SK-N-SH treated with all-trans-retinoic acid at 6 μM for 48 hours (cell line): ENCODE measurements around the gene EXD3.

ENCODE experiments used
- ARNTL ChIP-seq: fragments of 450-650 bp; formaldehyde crosslinking; IDR thresholded peaks from 2 replicates; pipeline ENCODE4 v1.5.0; 2020; ENCODE audit warnings: low read depth, mild to moderate bottlenecking, moderate library complexity, borderline replicate concordance
- BACH2 ChIP-seq: fragments of 250-450 bp; sonication (Bioruptor Pico); IDR thresholded peaks from 2 replicates; pipeline ENCODE4 v1.9.0; 2021; ENCODE audit warnings: mild to moderate bottlenecking, borderline replicate concordance
- ISL1 ChIP-seq: fragments of 250-450 bp; sonication (Bioruptor Pico); IDR thresholded peaks from 2 replicates; pipeline ENCODE4 v2.1.2; 2022; ENCODE audit warnings: mild to moderate bottlenecking, moderate library complexity
- PPARA ChIP-seq: fragments of 250-450 bp; sonication (Bioruptor Pico); IDR thresholded peaks from 2 replicates; pipeline ENCODE4 v1.5.0; 2020; ENCODE audit warnings: mild to moderate bottlenecking, borderline replicate concordance
- RARB ChIP-seq: fragments of 250-450 bp; sonication (Bioruptor Pico); IDR thresholded peaks from 2 replicates; pipeline ENCODE4 v1.8.0; 2021; ENCODE audit warnings: mild to moderate bottlenecking, moderate library complexity
- SNAI2 ChIP-seq: fragments of 250-450 bp; sonication (Bioruptor Pico); IDR thresholded peaks from 2 replicates; pipeline ENCODE4 v1.5.0; 2020; ENCODE audit warnings: mild to moderate bottlenecking, moderate library complexity
- TOX ChIP-seq: fragments of 250-450 bp; sonication (Bioruptor Pico); IDR thresholded peaks from 2 replicates; pipeline ENCODE4 v1.8.0; 2021; ENCODE audit warnings: mild to moderate bottlenecking, moderate library complexity, borderline replicate concordance
- ZFP3 ChIP-seq: fragments of 250-450 bp; sonication (Bioruptor Pico); IDR thresholded peaks from 2 replicates; pipeline ENCODE4 v1.5.0; 2020; ENCODE audit warnings: mild to moderate bottlenecking, moderate library complexity
- ZFP30 ChIP-seq: fragments of 450-650 bp; formaldehyde crosslinking; IDR thresholded peaks from 2 replicates; pipeline ENCODE4 v1.5.0; 2022; ENCODE audit warnings: mild to moderate bottlenecking, moderate library complexity
- ZNF565 ChIP-seq: fragments of 450-650 bp; formaldehyde crosslinking; conservative IDR thresholded peaks from 2 replicates; pipeline ENCODE4 v1.5.0; 2020; ENCODE audit warnings: low read depth, mild to moderate bottlenecking, moderate library complexity
- TF ChIP-seq, protein P1 (sequence below): fragments of 250-450 bp; sonication (Bioruptor Pico); IDR thresholded peaks from 2 replicates; pipeline ENCODE4 v1.8.0; 2020; ENCODE audit warnings: mild to moderate bottlenecking, moderate library complexity, borderline replicate concordance
- TF ChIP-seq, protein P2 (sequence below): fragments of 250-450 bp; sonication (Bioruptor Pico); IDR thresholded peaks from 2 replicates; pipeline ENCODE4 v1.8.0; 2021; ENCODE audit warnings: low read depth, mild to moderate bottlenecking, moderate library complexity, borderline replicate concordance
- TF ChIP-seq, protein P3 (sequence below): fragments of 250-450 bp; sonication (Bioruptor Pico); IDR thresholded peaks from 2 replicates; pipeline ENCODE4 v1.5.1; 2020; ENCODE audit warnings: low read depth, mild to moderate bottlenecking, moderate library complexity
- TF ChIP-seq, protein P4 (sequence below): fragments of 250-450 bp; sonication (Bioruptor Pico); IDR thresholded peaks from 2 replicates; pipeline ENCODE4 v1.5.0; 2020; ENCODE audit warnings: mild to moderate bottlenecking, moderate library complexity

DNA sequence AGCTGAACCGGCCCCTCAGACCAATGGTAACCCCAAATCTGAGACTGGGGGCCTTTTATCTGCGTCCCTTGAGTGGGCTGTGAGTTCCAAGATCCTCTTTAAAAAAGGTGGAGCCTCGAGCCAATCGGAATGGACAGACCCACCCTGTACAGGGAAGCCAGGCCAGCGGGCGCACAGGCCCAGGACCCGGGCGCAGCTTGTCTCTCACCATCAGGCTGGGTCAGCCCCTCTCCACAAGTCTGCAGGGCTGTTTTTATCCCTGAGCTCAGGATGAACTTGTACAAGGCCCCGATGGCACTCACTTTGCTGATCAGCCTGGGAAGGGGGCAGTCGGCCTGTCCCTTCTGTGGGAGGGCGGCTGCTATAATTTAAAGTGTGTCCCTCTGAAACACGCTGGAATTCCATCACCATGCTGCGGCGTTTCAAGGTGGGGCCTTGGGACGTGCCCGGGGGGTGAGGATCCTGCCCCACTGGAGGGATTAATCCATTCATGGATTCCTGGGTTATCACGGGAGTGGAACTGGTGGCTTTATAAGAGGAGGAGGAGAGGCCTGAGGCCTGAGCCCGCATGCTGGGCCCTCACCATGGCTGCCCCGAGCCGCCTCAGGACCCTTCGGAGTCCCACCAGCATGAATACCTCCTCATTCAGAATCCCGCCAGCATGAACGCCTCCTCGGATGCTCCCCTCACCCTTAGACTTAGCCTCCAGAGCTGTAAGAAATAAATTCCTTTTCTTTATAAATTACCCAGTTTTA is 14.1 kb downstream of the EXD3 start:
- TF ChIP-seq BACH2 (CRISPR knock-in tag) (no peak), RARB (CRISPR knock-in tag) (no peak), ZFP30 (CRISPR knock-in tag) (no peak), ARNTL (CRISPR knock-in tag) (no peak), PPARA (CRISPR knock-in tag) (no peak), TOX (CRISPR knock-in tag) (no peak), ZNF565 (no peak), SNAI2 (no peak), ZFP3 (no peak), ISL1 (CRISPR knock-in tag) (no peak)
- TF ChIP-seq, protein P1, sequence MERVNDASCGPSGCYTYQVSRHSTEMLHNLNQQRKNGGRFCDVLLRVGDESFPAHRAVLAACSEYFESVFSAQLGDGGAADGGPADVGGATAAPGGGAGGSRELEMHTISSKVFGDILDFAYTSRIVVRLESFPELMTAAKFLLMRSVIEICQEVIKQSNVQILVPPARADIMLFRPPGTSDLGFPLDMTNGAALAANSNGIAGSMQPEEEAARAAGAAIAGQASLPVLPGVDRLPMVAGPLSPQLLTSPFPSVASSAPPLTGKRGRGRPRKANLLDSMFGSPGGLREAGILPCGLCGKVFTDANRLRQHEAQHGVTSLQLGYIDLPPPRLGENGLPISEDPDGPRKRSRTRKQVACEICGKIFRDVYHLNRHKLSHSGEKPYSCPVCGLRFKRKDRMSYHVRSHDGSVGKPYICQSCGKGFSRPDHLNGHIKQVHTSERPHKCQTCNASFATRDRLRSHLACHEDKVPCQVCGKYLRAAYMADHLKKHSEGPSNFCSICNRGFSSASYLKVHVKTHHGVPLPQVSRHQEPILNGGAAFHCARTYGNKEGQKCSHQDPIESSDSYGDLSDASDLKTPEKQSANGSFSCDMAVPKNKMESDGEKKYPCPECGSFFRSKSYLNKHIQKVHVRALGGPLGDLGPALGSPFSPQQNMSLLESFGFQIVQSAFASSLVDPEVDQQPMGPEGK (CRISPR knock-in tag), result no peak
- TF ChIP-seq, protein P2, sequence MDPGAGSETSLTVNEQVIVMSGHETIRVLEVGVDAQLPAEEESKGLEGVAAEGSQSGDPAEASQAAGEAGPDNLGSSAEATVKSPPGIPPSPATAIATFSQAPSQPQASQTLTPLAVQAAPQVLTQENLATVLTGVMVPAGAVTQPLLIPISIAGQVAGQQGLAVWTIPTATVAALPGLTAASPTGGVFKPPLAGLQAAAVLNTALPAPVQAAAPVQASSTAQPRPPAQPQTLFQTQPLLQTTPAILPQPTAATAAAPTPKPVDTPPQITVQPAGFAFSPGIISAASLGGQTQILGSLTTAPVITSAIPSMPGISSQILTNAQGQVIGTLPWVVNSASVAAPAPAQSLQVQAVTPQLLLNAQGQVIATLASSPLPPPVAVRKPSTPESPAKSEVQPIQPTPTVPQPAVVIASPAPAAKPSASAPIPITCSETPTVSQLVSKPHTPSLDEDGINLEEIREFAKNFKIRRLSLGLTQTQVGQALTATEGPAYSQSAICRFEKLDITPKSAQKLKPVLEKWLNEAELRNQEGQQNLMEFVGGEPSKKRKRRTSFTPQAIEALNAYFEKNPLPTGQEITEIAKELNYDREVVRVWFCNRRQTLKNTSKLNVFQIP (CRISPR knock-in tag), result no peak
- TF ChIP-seq, protein P3, sequence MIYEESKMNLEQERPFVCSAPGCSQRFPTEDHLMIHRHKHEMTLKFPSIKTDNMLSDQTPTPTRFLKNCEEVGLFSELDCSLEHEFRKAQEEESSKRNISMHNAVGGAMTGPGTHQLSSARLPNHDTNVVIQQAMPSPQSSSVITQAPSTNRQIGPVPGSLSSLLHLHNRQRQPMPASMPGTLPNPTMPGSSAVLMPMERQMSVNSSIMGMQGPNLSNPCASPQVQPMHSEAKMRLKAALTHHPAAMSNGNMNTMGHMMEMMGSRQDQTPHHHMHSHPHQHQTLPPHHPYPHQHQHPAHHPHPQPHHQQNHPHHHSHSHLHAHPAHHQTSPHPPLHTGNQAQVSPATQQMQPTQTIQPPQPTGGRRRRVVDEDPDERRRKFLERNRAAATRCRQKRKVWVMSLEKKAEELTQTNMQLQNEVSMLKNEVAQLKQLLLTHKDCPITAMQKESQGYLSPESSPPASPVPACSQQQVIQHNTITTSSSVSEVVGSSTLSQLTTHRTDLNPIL (CRISPR knock-in tag), result no peak
- TF ChIP-seq, protein P4, sequence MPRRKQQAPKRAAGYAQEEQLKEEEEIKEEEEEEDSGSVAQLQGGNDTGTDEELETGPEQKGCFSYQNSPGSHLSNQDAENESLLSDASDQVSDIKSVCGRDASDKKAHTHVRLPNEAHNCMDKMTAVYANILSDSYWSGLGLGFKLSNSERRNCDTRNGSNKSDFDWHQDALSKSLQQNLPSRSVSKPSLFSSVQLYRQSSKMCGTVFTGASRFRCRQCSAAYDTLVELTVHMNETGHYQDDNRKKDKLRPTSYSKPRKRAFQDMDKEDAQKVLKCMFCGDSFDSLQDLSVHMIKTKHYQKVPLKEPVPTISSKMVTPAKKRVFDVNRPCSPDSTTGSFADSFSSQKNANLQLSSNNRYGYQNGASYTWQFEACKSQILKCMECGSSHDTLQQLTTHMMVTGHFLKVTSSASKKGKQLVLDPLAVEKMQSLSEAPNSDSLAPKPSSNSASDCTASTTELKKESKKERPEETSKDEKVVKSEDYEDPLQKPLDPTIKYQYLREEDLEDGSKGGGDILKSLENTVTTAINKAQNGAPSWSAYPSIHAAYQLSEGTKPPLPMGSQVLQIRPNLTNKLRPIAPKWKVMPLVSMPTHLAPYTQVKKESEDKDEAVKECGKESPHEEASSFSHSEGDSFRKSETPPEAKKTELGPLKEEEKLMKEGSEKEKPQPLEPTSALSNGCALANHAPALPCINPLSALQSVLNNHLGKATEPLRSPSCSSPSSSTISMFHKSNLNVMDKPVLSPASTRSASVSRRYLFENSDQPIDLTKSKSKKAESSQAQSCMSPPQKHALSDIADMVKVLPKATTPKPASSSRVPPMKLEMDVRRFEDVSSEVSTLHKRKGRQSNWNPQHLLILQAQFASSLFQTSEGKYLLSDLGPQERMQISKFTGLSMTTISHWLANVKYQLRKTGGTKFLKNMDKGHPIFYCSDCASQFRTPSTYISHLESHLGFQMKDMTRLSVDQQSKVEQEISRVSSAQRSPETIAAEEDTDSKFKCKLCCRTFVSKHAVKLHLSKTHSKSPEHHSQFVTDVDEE (CRISPR knock-in tag), result no peak
